ENCODE results near the gene KCNK15.
A peak's percentile ranks its signal among the peaks of the same experiment; 100 is the strongest.

The KCNK15 gene

GRCh38 chr20:44727651-44728050 lies 18.0 kb upstream of the KCNK15 start:
- H3K4me3 ChIP-seq (replicated peaks in 1 of 2; ENCODE audit: low read depth in 2 of 2, low read length in 2 of 2), result no peak overlapping the region
- DNase-seq (ENCODE audit: low read depth in 2 of 2), result no peak
- no peak for TF ChIP-seq CTCF (IDR thresholded peaks at IDR 0.05; ENCODE audit: low read depth, low read length)

- no peak for TF ChIP-seq CTCF (IDR thresholded peaks at IDR 0.05; ENCODE audit: low read depth, low read length)
- no peak overlapping the region for H3K4me3 ChIP-seq (replicated peaks in 1 of 2; ENCODE audit: low read depth in 2 of 2, low read length in 2 of 2)
- peak; percentile 82 to 87 for DNase-seq (ENCODE audit: low read depth in 2 of 2)
These were observed 16.7 kb upstream of the KCNK15 start for GRCh38 chr20:44728801-44729443.

- peak; percentile 89 to 94 for DNase-seq (ENCODE audit: low read depth in 2 of 2)
- H3K4me3 ChIP-seq (replicated peaks in 1 of 2; ENCODE audit: low read depth in 2 of 2, low read length in 2 of 2), result no peak overlapping the region
- no peak for TF ChIP-seq CTCF (IDR thresholded peaks at IDR 0.05; ENCODE audit: low read depth, low read length)
These were observed 15.2 kb upstream of the KCNK15 start for GRCh38 chr20:44730441-44730840.

DNA sequence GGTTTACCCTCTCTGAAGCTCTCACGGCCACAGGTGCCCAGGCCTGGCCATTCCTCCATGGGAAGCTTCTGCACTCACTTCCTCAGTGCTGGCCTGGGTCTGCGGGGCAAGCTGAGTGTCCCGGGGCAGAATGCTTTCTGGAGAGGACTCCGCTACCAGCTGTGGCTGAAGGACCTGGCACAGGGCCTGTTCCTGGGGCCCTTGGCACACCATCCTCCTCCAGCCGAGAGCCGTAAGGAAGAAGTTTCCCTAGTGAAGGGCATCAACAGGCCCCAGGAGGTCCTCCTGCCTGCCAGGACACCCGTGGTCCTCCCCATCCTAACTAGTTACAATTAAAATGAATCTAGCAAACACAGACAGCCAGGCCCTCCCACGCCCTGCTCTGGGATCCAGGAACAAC lies 14.0 kb upstream of the KCNK15 start:
- TF ChIP-seq CTCF (IDR thresholded peaks at IDR 0.05; ENCODE audit: low read depth, low read length), result no peak
- no peak for DNase-seq (ENCODE audit: low read depth in 2 of 2)
- H3K4me3 ChIP-seq (replicated peaks in 1 of 2; ENCODE audit: low read depth in 2 of 2, low read length in 2 of 2), result no peak overlapping the region

DNA sequence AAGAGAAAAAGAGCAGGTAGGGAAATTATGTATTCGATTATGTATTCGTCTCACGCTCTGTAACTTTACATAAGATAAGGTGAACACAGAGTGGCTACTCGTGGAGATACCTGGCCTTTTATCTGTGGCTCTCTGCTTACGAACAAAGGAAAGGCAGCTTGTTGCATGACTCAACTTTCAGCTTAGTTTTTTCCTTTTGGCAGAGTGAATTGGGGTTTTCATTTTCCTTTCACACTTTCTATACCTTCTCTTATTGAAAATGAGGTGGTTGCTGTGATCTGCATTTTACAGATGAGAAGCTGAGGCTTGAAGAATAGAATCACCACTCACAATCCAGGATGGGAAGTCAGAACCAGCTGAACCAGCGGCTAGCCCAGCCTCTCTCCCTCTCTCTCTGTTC lies 13.3 kb upstream of the KCNK15 start:
- DNase-seq (ENCODE audit: low read depth in 2 of 2), result peak in 1 of 2 donors; percentile 31
- no peak overlapping the region for H3K4me3 ChIP-seq (replicated peaks in 1 of 2; ENCODE audit: low read depth in 2 of 2, low read length in 2 of 2)
- no peak for TF ChIP-seq CTCF (IDR thresholded peaks at IDR 0.05; ENCODE audit: low read depth, low read length)

- H3K4me3 ChIP-seq (replicated peaks in 1 of 2; ENCODE audit: low read depth in 2 of 2, low read length in 2 of 2), result no peak overlapping the region
- DNase-seq (ENCODE audit: low read depth in 2 of 2), result peak; percentile 80 to 83
- peak; percentile 95 for TF ChIP-seq CTCF (IDR thresholded peaks at IDR 0.05; ENCODE audit: low read depth, low read length)
These were observed 12.2 kb upstream of the KCNK15 start for GRCh38 chr20:44733341-44734069.

All from cardiac fibroblast (primary cell).